Right renal pelvis (tissue), 4 donors: ENCODE results near the gene SDCCAG8. TPM values are rescaled to one million over a fixed set of nuclear protein-coding genes. Genes with fewer than 3 reads are reported as not detected.

ENCODE experiments used
- DNase-seq, 4 donors: peaks; one replicate each; pipeline ENCODE4 v3.0.0-alpha.2; 2013; ENCODE audit warnings: low read depth in 4 of 4, low spot score in 3 of 4, missing footprints in 1 of 4
- polyA plus RNA-seq, 4 donors: library from polyadenylated mRNA; unstranded; fragments of 120-200 nt; gene quantifications; one replicate each; pipeline ENCODE4 v1.2.1, GENCODE V29; 2013; ENCODE audit not compliant: insufficient read length in 4 of 4

SDCCAG8 gene
- polyA plus RNA-seq, 4 donors: 40.8 to 50.4 (median 43.7) TPM

GRCh38 chr1:243280571-243281129, 24.8 kb downstream of the SDCCAG8 start:
- DNase-seq: no peak

GRCh38 chr1:243281672-243282071, 25.8 kb downstream of the SDCCAG8 start:
- DNase-seq: no peak

- no peak for DNase-seq
These were observed 30.7 kb downstream of the SDCCAG8 start for GRCh38 chr1:243286409-243287122.

GRCh38 chr1:243287123-243287460, 31.3 kb downstream of the SDCCAG8 start:
- no peak for DNase-seq

GRCh38 chr1:243287652-243288051, 31.8 kb downstream of the SDCCAG8 start:
- DNase-seq: no peak

GRCh38 chr1:243288062-243288461, 32.2 kb downstream of the SDCCAG8 start:
- no peak for DNase-seq

GRCh38 chr1:243291292-243291691, 35.5 kb downstream of the SDCCAG8 start:
- no peak for DNase-seq

- DNase-seq: no peak
These were observed 36.3 kb downstream of the SDCCAG8 start for GRCh38 chr1:243292117-243292516.

GRCh38 chr1:243293941-243294722, 38.3 kb downstream of the SDCCAG8 start:
- DNase-seq: no peak

- no peak for DNase-seq
These were observed 38.9 kb downstream of the SDCCAG8 start for GRCh38 chr1:243294723-243295121.

- DNase-seq: no peak
These were observed 43.2 kb downstream of the SDCCAG8 start for GRCh38 chr1:243299069-243299468.

GRCh38 chr1:243301059-243301458, 45.2 kb downstream of the SDCCAG8 start:
- no peak for DNase-seq

GRCh38 chr1:243311809-243312208, 56.0 kb downstream of the SDCCAG8 start:
- no peak for DNase-seq

- DNase-seq: peak in 1 of 4 donors; percentile 11
These were observed 57.3 kb downstream of the SDCCAG8 start for GRCh38 chr1:243312952-243313634.

- no peak for DNase-seq
These were observed 58.0 kb downstream of the SDCCAG8 start for GRCh38 chr1:243313635-243314536.

GRCh38 chr1:243315455-243315854, 59.6 kb downstream of the SDCCAG8 start:
- DNase-seq: no peak

GRCh38 chr1:243315893-243316292, 60.1 kb downstream of the SDCCAG8 start:
- DNase-seq: no peak

- no peak for DNase-seq
These were observed 60.6 kb downstream of the SDCCAG8 start for GRCh38 chr1:243316366-243316989.

- DNase-seq: no peak
These were observed 64.4 kb downstream of the SDCCAG8 start for GRCh38 chr1:243320224-243320623.

- DNase-seq: no peak
These were observed 66.5 kb downstream of the SDCCAG8 start for GRCh38 chr1:243322326-243322725.
